ENCODE results near the gene NKD1.

DNA sequence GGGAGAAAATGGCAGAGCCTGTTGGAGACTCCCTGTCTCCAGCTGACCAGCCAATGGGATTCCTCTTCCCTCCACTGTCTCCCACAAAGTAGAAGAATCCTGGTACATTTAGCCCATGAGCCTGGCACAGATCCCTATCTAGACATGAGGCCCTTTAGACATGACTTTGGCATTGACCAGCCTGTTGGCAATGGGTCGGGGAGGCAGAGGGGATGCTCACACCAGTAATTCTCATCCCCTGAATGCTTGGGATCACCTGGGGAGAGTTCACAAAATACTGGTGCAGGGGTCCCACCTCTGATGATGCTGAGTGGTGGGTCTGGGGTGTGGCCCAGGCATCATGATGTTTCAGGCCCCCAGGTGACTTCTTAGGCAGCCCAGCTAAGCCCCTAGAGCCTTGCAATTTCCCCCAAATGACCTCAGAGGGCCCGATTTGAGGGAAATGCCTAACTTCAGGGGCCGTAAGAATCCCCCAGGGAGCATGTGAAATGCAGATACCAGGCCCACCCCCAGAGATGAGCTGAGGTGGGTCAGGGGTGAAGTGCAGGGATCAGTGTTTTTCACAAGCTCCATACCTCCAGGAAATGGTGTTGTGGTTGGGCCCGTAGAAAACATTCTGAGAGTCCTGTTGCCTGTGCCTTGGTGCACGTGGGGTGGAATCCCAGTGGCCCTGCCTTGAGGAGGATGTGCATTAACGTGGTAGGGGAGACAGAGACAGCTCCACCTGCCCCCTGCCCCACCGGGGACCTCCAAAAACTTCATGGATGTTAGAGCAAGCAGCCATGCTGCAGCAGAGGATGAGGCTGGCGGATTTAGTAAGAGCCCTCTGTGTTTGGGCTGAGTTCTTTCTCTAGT is 90.8 kb downstream of the NKD1 start:
- no peak for TF ChIP-seq CTCF (IDR thresholded peaks at IDR 0.05)
- TF ChIP-seq POLR2A (IDR thresholded peaks at IDR 0.05), result no peak

Data from breast epithelium (tissue), 3 donors.